SU-DHL-6 (cell line): ENCODE results near the gene SERTAD3.

Source experiments
- EZH2phosphoT487 ChIP-seq: fragments of 200-600 bp; sonication (generic), shearing (Covaris generic); conservative IDR thresholded peaks from 2 replicates; pipeline ENCODE4 v1.6.1; 2018; ENCODE audit warnings: mild to moderate bottlenecking, antibody characterized with exemption, low read length, moderate library complexity, mixed read lengths
- TF ChIP-seq, protein P1 (sequence below): fragments of 200-600 bp; sonication (generic); IDR thresholded peaks from one replicate; pipeline ENCODE4 v1.5.1; 2017; ENCODE audit warnings: antibody characterized with exemption, mild to moderate bottlenecking, low read length, moderate library complexity; ENCODE audit not compliant: insufficient read depth, poor library complexity, severe bottlenecking

- TF ChIP-seq, protein P1, sequence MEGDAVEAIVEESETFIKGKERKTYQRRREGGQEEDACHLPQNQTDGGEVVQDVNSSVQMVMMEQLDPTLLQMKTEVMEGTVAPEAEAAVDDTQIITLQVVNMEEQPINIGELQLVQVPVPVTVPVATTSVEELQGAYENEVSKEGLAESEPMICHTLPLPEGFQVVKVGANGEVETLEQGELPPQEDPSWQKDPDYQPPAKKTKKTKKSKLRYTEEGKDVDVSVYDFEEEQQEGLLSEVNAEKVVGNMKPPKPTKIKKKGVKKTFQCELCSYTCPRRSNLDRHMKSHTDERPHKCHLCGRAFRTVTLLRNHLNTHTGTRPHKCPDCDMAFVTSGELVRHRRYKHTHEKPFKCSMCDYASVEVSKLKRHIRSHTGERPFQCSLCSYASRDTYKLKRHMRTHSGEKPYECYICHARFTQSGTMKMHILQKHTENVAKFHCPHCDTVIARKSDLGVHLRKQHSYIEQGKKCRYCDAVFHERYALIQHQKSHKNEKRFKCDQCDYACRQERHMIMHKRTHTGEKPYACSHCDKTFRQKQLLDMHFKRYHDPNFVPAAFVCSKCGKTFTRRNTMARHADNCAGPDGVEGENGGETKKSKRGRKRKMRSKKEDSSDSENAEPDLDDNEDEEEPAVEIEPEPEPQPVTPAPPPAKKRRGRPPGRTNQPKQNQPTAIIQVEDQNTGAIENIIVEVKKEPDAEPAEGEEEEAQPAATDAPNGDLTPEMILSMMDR, result peak; percentile 17
- no peak for TF ChIP-seq EZH2phosphoT487
Observed at GRCh38 chr19:40444825-40445312, 734 bp upstream of the SERTAD3 start.
